Measurements from ENCODE around the gene VEZT. TPM values are rescaled to one million over a fixed set of nuclear protein-coding genes. Genes with fewer than 3 reads are reported as not detected.

Gene VEZT
- total and polyA plus RNA-seq, 4 donors, result 13.7 to 47.4 (median 22.0) TPM

GRCh38 chr12:95179011-95179410, 38.6 kb upstream of the VEZT start:
- Histone ChIP-seq H3K27me3 (ENCODE audit: control insufficient read depth in 4 of 4, insufficient read depth in 4 of 4, low read length in 3 of 4) (no peaks in the 10 kb centered on the region), H3K9me3 (ENCODE audit: control insufficient read depth in 4 of 4, low read length in 3 of 4) (no peaks in the 10 kb centered on the region), H3K4me3 (ENCODE audit: low read depth in 1 of 3, low read length in 3 of 3) (no peak overlapping the region), H3K36me3 (ENCODE audit: control insufficient read depth in 4 of 4, insufficient read depth in 3 of 4, low read depth in 1 of 4, low read length in 3 of 4) (no peaks in the 10 kb centered on the region), H3K9ac (ENCODE audit: low read depth in 1 of 2, low read length in 2 of 2) (no peak overlapping the region), H3K27ac (ENCODE audit: low read depth in 1 of 2, low read length in 2 of 2) (no peak overlapping the region), H3K4me1 (ENCODE audit: control insufficient read depth in 4 of 4, insufficient read depth in 4 of 4, low read length in 3 of 4) (no peaks in the 10 kb centered on the region)
- TF ChIP-seq FOXA2 (IDR thresholded peaks at IDR 0.05) (no peak), HNF4G (IDR thresholded peaks at IDR 0.05) (no peak), YY1 (IDR thresholded peaks at IDR 0.05) (no peak), HNF4A (conservative IDR thresholded peaks at IDR 0.05) (no peak), MAX (IDR thresholded peaks at IDR 0.05) (no peak), FOXA1 (IDR thresholded peaks at IDR 0.05) (no peak), GABPA (IDR thresholded peaks at IDR 0.05 in 1 of 2, conservative IDR thresholded peaks at IDR 0.05 in 1 of 2) (no peak), NR2F2 (IDR thresholded peaks at IDR 0.05) (no peak), SP1 (IDR thresholded peaks at IDR 0.05) (no peak), RXRA (IDR thresholded peaks at IDR 0.05) (no peak), REST (IDR thresholded peaks at IDR 0.05) (no peak), ATF3 (IDR thresholded peaks at IDR 0.05) (no peak), EGR1 (IDR thresholded peaks at IDR 0.05; ENCODE audit: low read depth in 2 of 2) (no peak), JUND (IDR thresholded peaks at IDR 0.05) (no peak), TAF1 (conservative IDR thresholded peaks at IDR 0.05) (no peak), CTCF (IDR thresholded peaks at IDR 0.05; ENCODE audit: low read depth, low read length, missing input control) (no peak), RAD21 (IDR thresholded peaks at IDR 0.05) (no peak), ZBTB33 (IDR thresholded peaks at IDR 0.05) (no peak)
- no peak for DNase-seq (ENCODE audit: low spot score)
- WGBS, result 77% methylated on average over 5 of the region's 5 CpGs

Data from liver (tissue), 9 donors.